CD4-positive, alpha-beta T cell (primary cell): ENCODE data around the gene SLC35E3. TPM values are rescaled to one million over a fixed set of nuclear protein-coding genes. Genes with fewer than 3 reads are reported as not detected.

Experiments
- ATAC-seq: fragments of 200-7000 bp; cut with Tn5 transposase; one replicate; pipeline ENCODE4 v1.10.0; 2022; ENCODE audit warnings: mild to moderate bottlenecking; ENCODE audit not compliant: poor library complexity
- CTCF ChIA-PET: fragments of 350-600 bp; sonication (Branson Sonifier 250); formaldehyde crosslinking; loops from one replicate; lab custom pipeline; 2021; ENCODE audit warnings: antibody characterized with exemption, inconsistent platforms; lab: Charles Lee
- POLR2A ChIA-PET: fragments of 350-600 bp; sonication (Branson Sonifier 250); formaldehyde crosslinking; loops from one replicate; lab custom pipeline; 2021; ENCODE audit warnings: antibody characterized with exemption, inconsistent platforms; lab: Charles Lee
- DNase-seq, 14 experiments: peaks; one replicate each; pipeline ENCODE4 v3.0.0-alpha.2; 2013 to 2020; ENCODE audit warnings: mixed read lengths in 2 of 14
- H3K27ac ChIP-seq, 2 donors: one replicate each; pipeline versions ENCODE4 v1.5.1 to v1.7.0; 2013; ENCODE audit warnings: low read length in 2 of 2, low read depth in 1 of 2, mild to moderate bottlenecking in 1 of 2
- H3K27me3 ChIP-seq, 2 experiments: 1 replicate in 1 of 2; 2 replicates in 1 of 2; pipeline versions ENCODE4 v1.6.1 to v1.7.0; 2013; ENCODE audit warnings: low read length in 2 of 2, control low read depth in 1 of 2, mild to moderate bottlenecking in 1 of 2, moderate library complexity in 1 of 2; ENCODE audit not compliant: insufficient read depth in 2 of 2, control insufficient read depth in 1 of 2
- H3K36me3 ChIP-seq: one replicate; pipeline ENCODE4 v1.6.1; 2013; ENCODE audit warnings: low read length, control low read depth; ENCODE audit not compliant: insufficient read depth
- H3K4me1 ChIP-seq: one replicate; pipeline ENCODE4 v1.6.1; 2013; ENCODE audit warnings: low read length, control low read depth; ENCODE audit not compliant: insufficient read depth
- H3K4me3 ChIP-seq: one replicate; pipeline ENCODE4 v1.5.1; 2013; ENCODE audit warnings: mild to moderate bottlenecking, low read length, moderate library complexity
- H3K9me3 ChIP-seq, 2 experiments: 1 replicate in 1 of 2; 2 replicates in 1 of 2; pipeline versions ENCODE4 v1.6.1 to v1.7.0; 2013; ENCODE audit warnings: low read length in 2 of 2, mild to moderate bottlenecking in 2 of 2, control low read depth in 1 of 2, moderate library complexity in 1 of 2; ENCODE audit not compliant: control insufficient read depth in 1 of 2, insufficient read depth in 1 of 2
- H3K27ac Mint-ChIP-seq: one replicate; pipeline ENCODE4 v1.8.0; 2020; ENCODE audit warnings: mixed read lengths
- H3K27me3 Mint-ChIP-seq: one replicate; pipeline ENCODE4 v1.8.0; 2021; ENCODE audit warnings: mixed read lengths
- H3K36me3 Mint-ChIP-seq: one replicate; pipeline ENCODE4 v1.8.0; 2021; ENCODE audit warnings: low read depth, mixed read lengths
- H3K4me1 Mint-ChIP-seq: one replicate; pipeline ENCODE4 v1.8.0; 2021; ENCODE audit warnings: low read depth, mixed read lengths
- H3K4me3 Mint-ChIP-seq: one replicate; pipeline ENCODE4 v1.8.0; 2020; ENCODE audit warnings: mild to moderate bottlenecking, mixed read lengths
- H3K9me3 Mint-ChIP-seq: one replicate; pipeline ENCODE4 v1.8.0; 2020; ENCODE audit warnings: mixed read lengths
- intact Hi-C, 2 experiments: fragments of 100-400 bp; cut with DNase I in 1 of 2; cut with micrococcal nuclease in 1 of 2; formaldehyde crosslinking; loops; one replicate each; pipeline versions ENCODE4 v1.15.1 to v1.9.0; 2023 to 2025; cut with DNase I, micrococcal nuclease
- total RNA-seq, 174 experiments: library from RNA in 2 of 174; stranded (reverse) in 2 of 174; gene quantifications; one replicate each; pipeline ENCODE4 v1.2.3 and lab custom pipeline; 2021 to 2026
- TF ChIP-seq, protein P1 (sequence below): fragments of 200-600 bp; IDR thresholded peaks from one replicate; pipeline ENCODE4 v1.8.0; 2022; ENCODE audit warnings: antibody characterized with exemption, mild to moderate bottlenecking

Gene SLC35E3
- total RNA-seq, 2 experiments from 2014 or later, result 3.5 to 6.1 TPM

- H3K9me3 Mint-ChIP-seq, result no peaks in the 10 kb centered on the region
- Histone ChIP-seq H3K9me3 (no peaks in the 10 kb centered on the region), H3K27ac (no peak overlapping the region), H3K36me3 (no peaks in the 10 kb centered on the region), H3K4me1 (no peaks in the 10 kb centered on the region), H3K27me3 (no peaks in the 10 kb centered on the region), H3K4me3 (no peak overlapping the region)
- H3K36me3 Mint-ChIP-seq, result no peaks in the 10 kb centered on the region
- H3K4me3 Mint-ChIP-seq, result no peak overlapping the region
- no peaks in the 10 kb centered on the region for H3K27me3 Mint-ChIP-seq
- DNase-seq (no peak), ATAC-seq (no peak)
- ChIA-PET POLR2A (no interaction called here), CTCF (no interaction called here)
- intact Hi-C loops, result no loop called here
- TF ChIP-seq, protein P1, sequence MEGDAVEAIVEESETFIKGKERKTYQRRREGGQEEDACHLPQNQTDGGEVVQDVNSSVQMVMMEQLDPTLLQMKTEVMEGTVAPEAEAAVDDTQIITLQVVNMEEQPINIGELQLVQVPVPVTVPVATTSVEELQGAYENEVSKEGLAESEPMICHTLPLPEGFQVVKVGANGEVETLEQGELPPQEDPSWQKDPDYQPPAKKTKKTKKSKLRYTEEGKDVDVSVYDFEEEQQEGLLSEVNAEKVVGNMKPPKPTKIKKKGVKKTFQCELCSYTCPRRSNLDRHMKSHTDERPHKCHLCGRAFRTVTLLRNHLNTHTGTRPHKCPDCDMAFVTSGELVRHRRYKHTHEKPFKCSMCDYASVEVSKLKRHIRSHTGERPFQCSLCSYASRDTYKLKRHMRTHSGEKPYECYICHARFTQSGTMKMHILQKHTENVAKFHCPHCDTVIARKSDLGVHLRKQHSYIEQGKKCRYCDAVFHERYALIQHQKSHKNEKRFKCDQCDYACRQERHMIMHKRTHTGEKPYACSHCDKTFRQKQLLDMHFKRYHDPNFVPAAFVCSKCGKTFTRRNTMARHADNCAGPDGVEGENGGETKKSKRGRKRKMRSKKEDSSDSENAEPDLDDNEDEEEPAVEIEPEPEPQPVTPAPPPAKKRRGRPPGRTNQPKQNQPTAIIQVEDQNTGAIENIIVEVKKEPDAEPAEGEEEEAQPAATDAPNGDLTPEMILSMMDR, result no peak
- H3K27ac Mint-ChIP-seq, result no peak overlapping the region
- H3K4me1 Mint-ChIP-seq, result no peaks in the 10 kb centered on the region
These were observed 33.3 kb downstream of the SLC35E3 start for GRCh38 chr12:68779280-68779679.

DNA sequence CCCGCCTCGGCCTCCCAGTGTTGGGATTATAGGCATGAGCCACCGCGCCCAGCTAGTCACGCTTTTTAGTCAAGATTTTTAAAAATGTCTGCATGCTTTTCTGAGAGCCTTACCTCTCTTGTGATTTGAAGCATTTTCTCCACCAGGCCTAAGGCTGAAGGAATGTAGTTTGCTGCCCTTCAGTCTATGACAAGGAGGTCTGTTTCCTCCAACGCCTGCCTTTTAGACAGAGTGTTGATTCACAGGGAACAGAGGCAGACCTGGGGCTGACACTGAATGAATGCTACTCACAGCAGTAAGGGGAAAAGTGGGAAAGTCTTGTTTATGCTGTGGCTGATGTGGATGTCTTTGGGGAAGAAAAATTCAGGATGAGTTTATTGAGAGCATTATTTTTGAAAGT, 34.8 kb downstream of the SLC35E3 start:
- no peaks in the 10 kb centered on the region for H3K36me3 Mint-ChIP-seq
- H3K4me3 Mint-ChIP-seq, result no peak overlapping the region
- Histone ChIP-seq H3K4me1 (no peaks in the 10 kb centered on the region), H3K9me3 (no peaks in the 10 kb centered on the region), H3K4me3 (no peak overlapping the region), H3K36me3 (no peaks in the 10 kb centered on the region), H3K27ac (no peak overlapping the region), H3K27me3 (no peaks in the 10 kb centered on the region)
- TF ChIP-seq, protein P1, result no peak
- ChIA-PET CTCF (no interaction called here), POLR2A (no interaction called here)
- intact Hi-C loops, result no loop called here
- ATAC-seq (no peak), DNase-seq (no peak)
- H3K9me3 Mint-ChIP-seq, result no peaks in the 10 kb centered on the region
- no peaks in the 10 kb centered on the region for H3K27me3 Mint-ChIP-seq
- H3K4me1 Mint-ChIP-seq, result no peaks in the 10 kb centered on the region
- no peak overlapping the region for H3K27ac Mint-ChIP-seq

DNA sequence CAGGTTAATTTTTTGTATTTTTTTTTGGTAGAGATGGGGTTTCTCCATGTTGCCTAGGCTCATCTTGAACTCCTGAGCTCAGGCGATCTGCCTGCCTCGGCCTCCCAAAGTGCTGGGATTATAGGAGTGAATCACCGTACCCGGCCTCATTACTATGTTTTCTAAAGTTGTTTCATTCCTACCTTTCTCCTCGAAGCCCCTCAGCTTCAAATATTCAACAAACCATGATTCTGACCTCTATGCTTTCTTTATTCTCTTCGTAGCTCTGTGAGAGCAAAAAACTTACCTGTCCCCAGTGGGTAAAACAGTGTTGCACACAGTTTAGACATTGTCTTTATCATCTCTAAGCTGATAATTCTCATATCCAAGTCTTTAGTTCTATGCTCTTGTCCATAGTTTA, 35.8 kb downstream of the SLC35E3 start:
- H3K9me3 ChIP-seq, result no peaks in the 10 kb centered on the region
- no peaks in the 10 kb centered on the region for H3K27me3 ChIP-seq
- CTCF ChIA-PET, result no interaction called here
- Mint-ChIP-seq H3K4me1 (no peaks in the 10 kb centered on the region), H3K36me3 (no peaks in the 10 kb centered on the region), H3K27me3 (no peaks in the 10 kb centered on the region), H3K9me3 (no peaks in the 10 kb centered on the region), H3K27ac (no peak overlapping the region), H3K4me3 (no peak overlapping the region)
- ATAC-seq (no peak), DNase-seq (no peak)
- H3K4me3 ChIP-seq, result no peak overlapping the region
- H3K36me3 ChIP-seq, result no peaks in the 10 kb centered on the region
- no peaks in the 10 kb centered on the region for H3K4me1 ChIP-seq
- intact Hi-C loops, result no loop called here
- H3K27ac ChIP-seq, result no peak overlapping the region
- POLR2A ChIA-PET, result no interaction called here
- TF ChIP-seq, protein P1, result no peak
